ENCODE results near the gene NCCRP1.

GRCh38 chr19:39232708-39233107 is 35.9 kb downstream of the NCCRP1 start:
- TF ChIP-seq CTCF (conservative IDR thresholded peaks at IDR 0.05; ENCODE audit: low read length) (no peak), EZH2phosphoT487 (IDR thresholded peaks at IDR 0.05; ENCODE audit: borderline replicate concordance, low read depth, low read length) (no peak)
